Keratinocyte (primary cell): ENCODE data around the gene NBEA.
"Not testable (repeated sequence)": the region's sequence is repeated elsewhere in the genome, so short reads cannot be mapped to it uniquely, and the experiment has no call there.

ENCODE experiments used
- CTCF ChIP-seq, 3 experiments: IDR thresholded peaks in 1 of 3; conservative IDR thresholded peaks in 1 of 3; optimal IDR thresholded peaks in 1 of 3; 2 replicates in 2 of 3; 3 replicates in 1 of 3; pipeline versions ENCODE3 to v1.5.1; 2011; ENCODE audit warnings: low read length in 3 of 3, mild to moderate bottlenecking in 3 of 3, moderate library complexity in 2 of 3, control low read depth in 1 of 3, inconsistent platforms in 1 of 3; ENCODE audit not compliant: insufficient read depth in 2 of 3; ENCODE audit errors: extremely low read depth in 1 of 3
- EZH2 ChIP-seq: IDR thresholded peaks from one replicate; pipeline ENCODE4 v1.6.1; 2012; ENCODE audit warnings: inconsistent platforms, mild to moderate bottlenecking, low read length, moderate library complexity

GRCh38 chr13:35106771-35107170, 164.7 kb downstream of the NBEA start:
- TF ChIP-seq CTCF (optimal IDR thresholded peaks at IDR 0.05 in 1 of 3, IDR thresholded peaks at IDR 0.05 in 1 of 3, conservative IDR thresholded peaks at IDR 0.05 in 1 of 3; ENCODE audit: extremely low read depth in 1 of 3, insufficient read depth in 2 of 3, low read length in 3 of 3); EZH2: not testable (repeated sequence)
